HEK293 (cell line): ENCODE measurements around the gene CENPN.

Experiments used
- BCL11A ChIP-seq: fragments of 450-650 bp; formaldehyde crosslinking; IDR thresholded peaks from 2 replicates; pipeline ENCODE4 v1.5.1; 2016; ENCODE audit warnings: low read depth, missing biosample characterization, missing genetic modification characterization
- BCL6B ChIP-seq: fragments of 450-650 bp; formaldehyde crosslinking; IDR thresholded peaks from 2 replicates; pipeline ENCODE4 v1.5.1; 2017; ENCODE audit warnings: missing biosample characterization, missing genetic modification characterization
- EGR2 ChIP-seq: fragments of 450-650 bp; formaldehyde crosslinking; IDR thresholded peaks from 2 replicates; pipeline ENCODE4 v1.5.1; 2016; ENCODE audit warnings: low read depth, missing biosample characterization, missing genetic modification characterization
- KLF1 ChIP-seq: fragments of 450-650 bp; formaldehyde crosslinking; IDR thresholded peaks from 2 replicates; pipeline ENCODE4 v1.5.1; 2016; ENCODE audit warnings: missing biosample characterization, missing genetic modification characterization
- KLF16 ChIP-seq: fragments of 450-650 bp; formaldehyde crosslinking; IDR thresholded peaks from 2 replicates; pipeline ENCODE4 v1.5.1; 2017; ENCODE audit warnings: missing biosample characterization, missing genetic modification characterization
- KLF8 ChIP-seq: fragments of 450-650 bp; formaldehyde crosslinking; IDR thresholded peaks from 2 replicates; pipeline ENCODE4 v1.5.1; 2016; ENCODE audit warnings: missing biosample characterization, missing genetic modification characterization
- OSR2 ChIP-seq: fragments of 450-650 bp; formaldehyde crosslinking; IDR thresholded peaks from 2 replicates; pipeline ENCODE4 v1.5.1; 2016; ENCODE audit warnings: missing biosample characterization, missing genetic modification characterization
- OVOL3 ChIP-seq: fragments of 450-650 bp; formaldehyde crosslinking; IDR thresholded peaks from 2 replicates; pipeline ENCODE4 v1.5.1; 2016; ENCODE audit warnings: missing biosample characterization, missing genetic modification characterization
- PRDM1 ChIP-seq: fragments of 450-650 bp; formaldehyde crosslinking; IDR thresholded peaks from 2 replicates; pipeline ENCODE4; 2016; ENCODE audit warnings: missing biosample characterization, missing genetic modification characterization
- PRDM4 ChIP-seq: fragments of 450-650 bp; formaldehyde crosslinking; IDR thresholded peaks from 2 replicates; pipeline ENCODE4 v1.5.1; 2017; ENCODE audit warnings: missing biosample characterization, missing genetic modification characterization
- SP7 ChIP-seq: fragments of 450-650 bp; formaldehyde crosslinking; IDR thresholded peaks from 2 replicates; pipeline ENCODE4 v1.5.1; 2016; ENCODE audit warnings: missing biosample characterization, missing genetic modification characterization
- TRIM28 ChIP-seq: IDR thresholded peaks from 2 replicates; pipeline ENCODE4 v1.6.1; 2011; ENCODE audit warnings: low read length, control low read depth, borderline replicate concordance
- ZBTB20 ChIP-seq: fragments of 450-650 bp; formaldehyde crosslinking; IDR thresholded peaks from 2 replicates; pipeline ENCODE4 v1.5.1; 2016; ENCODE audit warnings: missing biosample characterization, missing genetic modification characterization
- ZBTB48 ChIP-seq: fragments of 450-650 bp; formaldehyde crosslinking; IDR thresholded peaks from 2 replicates; pipeline ENCODE4 v1.5.1; 2016; ENCODE audit warnings: missing biosample characterization, missing genetic modification characterization
- ZBTB7A ChIP-seq: fragments of 450-650 bp; formaldehyde crosslinking; IDR thresholded peaks from 2 replicates; pipeline ENCODE4 v1.5.1; 2016; ENCODE audit warnings: low read depth, missing biosample characterization, missing genetic modification characterization
- ZEB2 ChIP-seq: fragments of 450-650 bp; formaldehyde crosslinking; IDR thresholded peaks from 2 replicates; pipeline ENCODE4 v1.5.1; 2016; ENCODE audit warnings: missing biosample characterization, missing genetic modification characterization
- ZNF169 ChIP-seq: fragments of 450-650 bp; formaldehyde crosslinking; IDR thresholded peaks from 2 replicates; pipeline ENCODE4 v1.5.1; 2016; ENCODE audit warnings: missing biosample characterization, missing genetic modification characterization
- ZNF175 ChIP-seq: fragments of 450-650 bp; formaldehyde crosslinking; IDR thresholded peaks from 2 replicates; pipeline ENCODE4 v1.5.1; 2016; ENCODE audit warnings: missing biosample characterization, missing genetic modification characterization
- ZNF184 ChIP-seq: fragments of 450-650 bp; IDR thresholded peaks from 2 replicates; pipeline ENCODE4 v1.5.1; 2018; ENCODE audit warnings: missing biosample characterization, mild to moderate bottlenecking, missing genetic modification characterization
- ZNF2 ChIP-seq: fragments of 450-650 bp; formaldehyde crosslinking; IDR thresholded peaks from 2 replicates; pipeline ENCODE4 v1.5.1; 2016; ENCODE audit warnings: missing biosample characterization, missing genetic modification characterization
- ZNF223 ChIP-seq: fragments of 450-650 bp; formaldehyde crosslinking; IDR thresholded peaks from 2 replicates; pipeline ENCODE4 v1.5.1; 2016; ENCODE audit warnings: missing biosample characterization, missing genetic modification characterization
- ZNF248 ChIP-seq: fragments of 450-650 bp; formaldehyde crosslinking; IDR thresholded peaks from 2 replicates; pipeline ENCODE4 v1.5.1; 2017; ENCODE audit warnings: missing biosample characterization, missing genetic modification characterization
- ZNF280C ChIP-seq: fragments of 450-650 bp; formaldehyde crosslinking; IDR thresholded peaks from 2 replicates; pipeline ENCODE4 v1.5.1; 2016; ENCODE audit warnings: missing biosample characterization, missing genetic modification characterization
- ZNF354C ChIP-seq: fragments of 450-650 bp; formaldehyde crosslinking; IDR thresholded peaks from 2 replicates; pipeline ENCODE4 v1.5.1; 2016; ENCODE audit warnings: missing biosample characterization, missing genetic modification characterization, low read depth, borderline replicate concordance
- ZNF37A ChIP-seq: fragments of 450-650 bp; IDR thresholded peaks from 2 replicates; pipeline ENCODE4 v1.5.1; 2018; ENCODE audit warnings: missing biosample characterization, missing genetic modification characterization
- ZNF530 ChIP-seq: fragments of 450-650 bp; formaldehyde crosslinking; IDR thresholded peaks from 2 replicates; pipeline ENCODE4 v1.5.1; 2016; ENCODE audit warnings: low read depth, missing biosample characterization, missing genetic modification characterization
- ZNF548 ChIP-seq: fragments of 450-650 bp; formaldehyde crosslinking; IDR thresholded peaks from 2 replicates; pipeline ENCODE4 v1.5.1; 2016; ENCODE audit warnings: missing biosample characterization, missing genetic modification characterization
- ZNF558 ChIP-seq: fragments of 450-650 bp; formaldehyde crosslinking; IDR thresholded peaks from 2 replicates; pipeline ENCODE4 v1.5.1; 2016; ENCODE audit warnings: missing biosample characterization, missing genetic modification characterization
- ZNF571 ChIP-seq: fragments of 450-650 bp; formaldehyde crosslinking; IDR thresholded peaks from 2 replicates; pipeline ENCODE4 v1.5.0; 2017; ENCODE audit warnings: missing biosample characterization, missing genetic modification characterization
- ZNF701 ChIP-seq: fragments of 450-650 bp; formaldehyde crosslinking; IDR thresholded peaks from 2 replicates; pipeline ENCODE4 v1.5.1; 2016; ENCODE audit warnings: missing biosample characterization, missing genetic modification characterization
- ZNF76 ChIP-seq: fragments of 450-650 bp; formaldehyde crosslinking; IDR thresholded peaks from 2 replicates; pipeline ENCODE4; 2016; ENCODE audit warnings: low read depth, missing biosample characterization, missing genetic modification characterization, borderline replicate concordance
- ZNF785 ChIP-seq: fragments of 450-650 bp; formaldehyde crosslinking; IDR thresholded peaks from 2 replicates; pipeline ENCODE4 v1.5.1; 2016; ENCODE audit warnings: missing biosample characterization, missing genetic modification characterization
- ZNF791 ChIP-seq: fragments of 450-650 bp; formaldehyde crosslinking; IDR thresholded peaks from 2 replicates; pipeline ENCODE4 v1.5.1; 2016; ENCODE audit warnings: missing biosample characterization, missing genetic modification characterization
- ZSCAN4 ChIP-seq: fragments of 450-650 bp; formaldehyde crosslinking; IDR thresholded peaks from 2 replicates; pipeline ENCODE4 v1.5.1; 2017; ENCODE audit warnings: missing biosample characterization, missing genetic modification characterization
- ZSCAN5A ChIP-seq: fragments of 450-650 bp; formaldehyde crosslinking; IDR thresholded peaks from 2 replicates; pipeline ENCODE4 v1.5.1; 2016; ENCODE audit warnings: missing biosample characterization, missing genetic modification characterization
- ZXDB ChIP-seq: fragments of 450-650 bp; formaldehyde crosslinking; IDR thresholded peaks from 2 replicates; pipeline ENCODE4 v1.5.1; 2016; ENCODE audit warnings: missing biosample characterization, missing genetic modification characterization

CENPN gene

GRCh38 chr16:80996688-80997138, 10.3 kb upstream of the CENPN start (continued):
- no peak for TF ChIP-seq ZNF701 (tag by site-specific recombination)
- no peak for TF ChIP-seq ZSCAN5A (tag by site-specific recombination)
- no peak for TF ChIP-seq ZNF184 (tag by site-specific recombination)
- TF ChIP-seq BCL6B (tag by site-specific recombination): peak; percentile 76; the same call in 1 of the 2 replicates
- no peak for TF ChIP-seq ZNF2
- TF ChIP-seq KLF8: no peak
- TF ChIP-seq SP7 (tag by site-specific recombination): peak; percentile 100
- TF ChIP-seq ZBTB7A (tag by site-specific recombination): no peak
- no peak for TF ChIP-seq ZNF223
- TF ChIP-seq ZNF280C (tag by site-specific recombination): no peak
- no peak for TF ChIP-seq KLF1 (tag by site-specific recombination)
- TF ChIP-seq ZNF354C (tag by site-specific recombination): no peak
- no peak for TF ChIP-seq ZNF785
- TF ChIP-seq ZNF548 (tag by site-specific recombination): no peak
- no peak for TF ChIP-seq ZNF37A (tag by site-specific recombination)
- no peak for TF ChIP-seq ZNF571
- no peak for TF ChIP-seq ZBTB20 (tag by site-specific recombination)
- 0 out of 2 replicates have a peak, but pooled peaks have one; percentile 14 for TF ChIP-seq ZSCAN4 (tag by site-specific recombination)
- TF ChIP-seq OVOL3 (tag by site-specific recombination): peak; percentile 91
- peak; percentile 74 for TF ChIP-seq ZEB2 (tag by site-specific recombination)
- TF ChIP-seq ZNF169 (tag by site-specific recombination): no peak
- TF ChIP-seq EGR2 (tag by site-specific recombination): no peak
- TF ChIP-seq ZNF175 (tag by site-specific recombination): no peak
- TF ChIP-seq ZNF791 (tag by site-specific recombination): no peak
- TF ChIP-seq TRIM28: no peak
- peak; percentile 56 for TF ChIP-seq PRDM4 (tag by site-specific recombination)
- TF ChIP-seq ZNF558 (tag by site-specific recombination): no peak
- no peak for TF ChIP-seq ZNF248 (tag by site-specific recombination)
- no peak for TF ChIP-seq ZNF76 (tag by site-specific recombination)
- no peak for TF ChIP-seq ZNF530 (tag by site-specific recombination)
- peak; percentile 64; the same call in 1 of the 2 replicates for TF ChIP-seq BCL11A
- TF ChIP-seq ZXDB (tag by site-specific recombination): peak; percentile 92
- 0 out of 2 replicates have a peak, but pooled peaks have one; percentile 20 for TF ChIP-seq PRDM1 (tag by site-specific recombination)
- no peak for TF ChIP-seq ZBTB48 (tag by site-specific recombination)
- TF ChIP-seq KLF16 (tag by site-specific recombination): peak; percentile 23; the same call in 1 of the 2 replicates
- TF ChIP-seq OSR2: peak; percentile 85
